Measurements from ENCODE around the gene BMPR1A. TPM values are rescaled to one million over a fixed set of nuclear protein-coding genes. Genes with fewer than 3 reads are reported as not detected.

The BMPR1A gene
- total RNA-seq, 1 experiment from 2014 or later: 24.3 TPM

GRCh38 chr10:86759073-86759672, 2.8 kb downstream of the BMPR1A start:
- ChIA-PET POLR2A (ENCODE audit: unreplicated experiment) (no interaction called here), CTCF (no interaction called here)
- no peak overlapping the region for H3K27ac ChIP-seq
- H3K9me2 ChIP-seq (ENCODE audit: insufficient read depth): no peaks in the 10 kb centered on the region
- intact Hi-C loops (cut with micrococcal nuclease; ENCODE audit: unreplicated experiment): loop anchor here (5.0 kb wide), 2 partner anchors 33 to 47 kb away; no protein-coding TSS in a partner anchor
- H3K9me3 ChIP-seq (ENCODE audit: insufficient read depth, low read depth): no peaks in the 10 kb centered on the region
- peaks cover 7% of the 10 kb centered on the region; the same call in 1 of the 2 replicates for H3F3A ChIP-seq (ENCODE audit: insufficient read depth, low read depth)
- H2AFZ ChIP-seq: no peak overlapping the region
- no peaks in the 10 kb centered on the region for H4K20me1 ChIP-seq (ENCODE audit: insufficient read depth)
- no peaks in the 10 kb centered on the region for H3K27me3 ChIP-seq (ENCODE audit: insufficient read depth, low read depth)
- peak overlapping the region; percentile 83 for H3K4me2 ChIP-seq
- peak overlapping the region; percentile 78 for H3K4me3 ChIP-seq
- H3K4me1 ChIP-seq (replicated peaks; ENCODE audit: insufficient read depth): peaks cover 26% of the 10 kb centered on the region
- TF ChIP-seq EZH2 (IDR thresholded peaks at IDR 0.05; ENCODE audit: low read depth) (no peak), CTCF (conservative IDR thresholded peaks at IDR 0.05) (no peak)
- H3K79me2 ChIP-seq (ENCODE audit: low read depth): peaks cover 71% of the 10 kb centered on the region
- no TSS peak for BruUV-seq (replicated peaks)
- no peak for DNase-seq
- no peaks in the 10 kb centered on the region for H3K36me3 ChIP-seq (ENCODE audit: low read depth)

- Histone ChIP-seq H3K79me2 (ENCODE audit: low read depth) (peaks cover 76% of the 10 kb centered on the region), H3K4me3 (no peak overlapping the region), H3K4me1 (replicated peaks; ENCODE audit: insufficient read depth) (peaks cover 13% of the 10 kb centered on the region), H3K4me2 (no peak overlapping the region), H3K9me2 (ENCODE audit: insufficient read depth) (no peaks in the 10 kb centered on the region), H3F3A (ENCODE audit: insufficient read depth, low read depth) (no peaks in the 10 kb centered on the region), H3K27ac (no peak overlapping the region), H3K36me3 (ENCODE audit: low read depth) (no peaks in the 10 kb centered on the region), H4K20me1 (ENCODE audit: insufficient read depth) (no peaks in the 10 kb centered on the region), H3K27me3 (ENCODE audit: insufficient read depth, low read depth) (no peaks in the 10 kb centered on the region), H2AFZ (no peak overlapping the region), H3K9me3 (ENCODE audit: insufficient read depth, low read depth) (no peaks in the 10 kb centered on the region)
- TF ChIP-seq EZH2 (IDR thresholded peaks at IDR 0.05; ENCODE audit: low read depth): no peak
- TF ChIP-seq CTCF (conservative IDR thresholded peaks at IDR 0.05): no peak
- intact Hi-C loops (cut with micrococcal nuclease; ENCODE audit: unreplicated experiment): no loop called here
- DNase-seq: no peak
- CTCF ChIA-PET: no interaction called here
- no TSS peak for BruUV-seq (replicated peaks)
- POLR2A ChIA-PET (ENCODE audit: unreplicated experiment): interaction anchor here (0.6 kb wide), 1 partner anchor 237 kb away, joined by 5 read pairs; no protein-coding TSS in a partner anchor
These were observed 7.0 kb downstream of the BMPR1A start for GRCh38 chr10:86763404-86763803.

- BruUV-seq (replicated peaks): no TSS peak
- Histone ChIP-seq H3F3A (ENCODE audit: insufficient read depth, low read depth) (no peaks in the 10 kb centered on the region), H3K27me3 (ENCODE audit: insufficient read depth, low read depth) (no peaks in the 10 kb centered on the region), H3K36me3 (ENCODE audit: low read depth) (no peaks in the 10 kb centered on the region), H3K4me1 (replicated peaks; ENCODE audit: insufficient read depth) (no peaks in the 10 kb centered on the region), H2AFZ (no peak overlapping the region), H3K9me2 (ENCODE audit: insufficient read depth) (no peaks in the 10 kb centered on the region), H4K20me1 (ENCODE audit: insufficient read depth) (no peaks in the 10 kb centered on the region; the same call in 1 of the 2 replicates), H3K4me2 (no peak overlapping the region), H3K4me3 (no peak overlapping the region), H3K27ac (no peak overlapping the region), H3K79me2 (ENCODE audit: low read depth) (peaks cover 70% of the 10 kb centered on the region), H3K9me3 (ENCODE audit: insufficient read depth, low read depth) (no peaks in the 10 kb centered on the region)
- intact Hi-C loops (cut with micrococcal nuclease; ENCODE audit: unreplicated experiment): no loop called here
- CTCF ChIA-PET: no interaction called here
- POLR2A ChIA-PET (ENCODE audit: unreplicated experiment): interaction anchor here (0.5 kb wide), 1 partner anchor 34 kb away, joined by 6 read pairs; no protein-coding TSS in a partner anchor
- DNase-seq: no peak
- TF ChIP-seq CTCF (conservative IDR thresholded peaks at IDR 0.05): no peak
- TF ChIP-seq EZH2 (IDR thresholded peaks at IDR 0.05; ENCODE audit: low read depth): no peak
These were observed 9.1 kb downstream of the BMPR1A start for GRCh38 chr10:86765548-86765947.

Data from PC-9 (cell line).